Measurements from ENCODE around the gene LSM8. TPM values are rescaled to one million over a fixed set of nuclear protein-coding genes. Genes with fewer than 3 reads are reported as not detected.
A peak's percentile ranks its signal among the peaks of the same experiment; 100 is the strongest.

Gene LSM8
- total and polyA plus RNA-seq, 7 experiments from 2014 or later, result 29.8 to 65.8 (median 44.7) TPM

DNA sequence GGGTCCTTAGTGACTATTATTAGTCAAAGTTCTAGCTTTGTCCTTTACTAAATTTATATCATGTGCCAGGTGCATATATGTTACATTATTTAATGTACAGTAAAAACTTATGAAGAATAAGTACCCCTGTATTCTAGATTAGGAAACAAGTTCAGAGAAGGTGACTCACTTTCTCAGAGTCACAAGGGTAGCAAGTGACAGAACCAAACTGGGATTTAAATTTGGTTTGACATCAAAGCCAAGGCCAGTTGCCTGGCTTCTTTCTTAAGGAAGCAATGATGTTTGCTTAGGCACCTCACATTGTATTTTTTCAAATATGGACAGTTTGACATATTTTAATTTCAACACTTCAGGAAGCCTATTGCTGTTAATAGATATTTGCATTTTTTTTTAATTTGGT lies 2.5 kb downstream of the LSM8 start:
- Histone ChIP-seq H3K36me3 (ENCODE audit: control insufficient read depth in 2 of 3, insufficient read depth in 3 of 3, low read length in 3 of 3) (peaks cover 0 to 10% (median 5%) of the 10 kb centered on the region in 3 experiments), H3K27me3 (ENCODE audit: control insufficient read depth in 2 of 2, insufficient read depth in 2 of 2, low read length in 2 of 2) (no peaks in the 10 kb centered on the region), H3K27ac (ENCODE audit: low read depth, low read length) (no peak overlapping the region), H3K9me3 (ENCODE audit: control insufficient read depth in 2 of 3, low read length in 3 of 3) (no peaks in the 10 kb centered on the region), H3K4me3 (ENCODE audit: low read length) (no peak overlapping the region), H3K4me1 (ENCODE audit: control insufficient read depth in 2 of 2, insufficient read depth in 2 of 2, low read length in 2 of 2) (peaks cover 21 to 31% of the 10 kb centered on the region in 2 donors)
- H3K4me1 Mint-ChIP-seq, result peaks cover 20 to 65% (median 57%) of the 10 kb centered on the region in 7 donors
- DNase-seq (no peak), ATAC-seq (no peak)
- H3K9me3 Mint-ChIP-seq, result peaks cover 0 to 5% (median 0%) of the 10 kb centered on the region in 11 donors
- H3K36me3 Mint-ChIP-seq, result peaks cover 4 to 16% (median 8%) of the 10 kb centered on the region in 5 donors
- peak overlapping the region in 2 of 9 donors; percentile 53 to 64 for H3K27ac Mint-ChIP-seq
- peaks cover 0 to 3% (median 0%) of the 10 kb centered on the region in 5 donors for H3K27me3 Mint-ChIP-seq
- peak overlapping the region in 9 of 10 donors; percentile 50 to 99 (median 92) for H3K4me3 Mint-ChIP-seq
- ChIA-PET CTCF (interaction anchor here (1.7 kb wide), 1 partner anchor 13 kb away, joined by 3 read pairs; no protein-coding TSS in a partner anchor), POLR2A (no interaction called here)
- intact Hi-C loops (cut with micrococcal nuclease), result no loop called here

DNA sequence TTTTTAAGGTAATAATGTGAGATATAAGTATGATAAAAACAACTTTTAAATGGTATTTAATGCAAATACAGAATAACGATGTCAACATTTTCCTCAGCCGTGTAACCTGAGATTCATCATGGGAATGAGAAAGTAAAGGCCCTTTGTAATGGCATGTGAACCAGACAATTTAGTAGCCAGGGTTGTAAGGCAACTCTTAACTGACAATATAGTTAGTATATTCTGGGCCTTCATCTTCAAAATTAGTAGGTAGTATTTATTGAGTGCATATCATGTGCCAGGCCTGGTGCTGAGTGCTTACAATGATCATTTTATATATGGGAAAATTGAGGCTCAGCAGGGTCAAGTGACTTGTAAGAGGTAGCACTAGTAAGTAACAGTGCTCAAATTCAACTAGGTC lies 10.6 kb downstream of the LSM8 start:
- POLR2A ChIA-PET, result no interaction called here
- intact Hi-C loops (cut with micrococcal nuclease), result no loop called here

DNA sequence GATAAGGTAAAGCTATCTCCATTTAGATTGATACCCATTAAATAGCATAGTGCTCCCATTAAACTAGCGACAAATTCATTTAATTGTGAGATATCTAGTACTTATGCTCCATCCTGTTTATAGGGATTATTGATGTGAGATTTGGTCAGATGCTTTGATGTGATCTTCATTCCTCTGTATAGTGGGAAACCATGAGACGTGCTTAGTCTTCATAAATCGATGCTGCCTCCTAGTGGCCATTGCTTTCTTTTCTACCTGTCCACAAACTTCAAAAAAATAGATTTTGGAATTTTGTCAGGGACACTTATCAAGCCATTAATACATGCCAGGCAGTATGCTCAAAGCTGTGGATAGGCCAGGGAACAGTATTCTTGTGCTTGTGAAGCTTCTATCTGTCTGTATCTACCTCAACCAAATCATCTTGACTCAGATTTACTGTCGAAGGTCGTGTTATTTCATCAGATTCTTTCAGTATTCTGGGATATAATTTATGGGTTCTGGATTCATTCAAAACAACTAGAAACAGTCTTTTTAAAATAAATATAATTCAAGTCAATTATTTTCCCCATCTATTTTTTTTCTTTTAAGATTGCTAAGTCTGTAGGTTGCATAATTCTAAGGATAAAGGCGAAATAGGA lies 12.0 kb downstream of the LSM8 start:
- Mint-ChIP-seq H3K27ac (peak overlapping the region in 6 of 9 donors; percentile 1 to 81 (median 40)), H3K9me3 (peaks cover 0 to 1% (median 0%) of the 10 kb centered on the region in 11 donors), H3K27me3 (no peaks in the 10 kb centered on the region), H3K36me3 (peaks cover 0 to 8% (median 3%) of the 10 kb centered on the region in 5 donors), H3K4me1 (peaks cover 0 to 12% (median 5%) of the 10 kb centered on the region in 7 donors), H3K4me3 (no peak overlapping the region)
- intact Hi-C loops (cut with micrococcal nuclease), result loop anchor here (1.0 to 2.0 kb wide), 4 partner anchors 12 to 737 kb away; partner anchors contain the start of gene LSM8 (in 2 of the 2)
- H3K4me1 ChIP-seq (ENCODE audit: control insufficient read depth in 2 of 2, insufficient read depth in 2 of 2, low read length in 2 of 2), result no peaks in the 10 kb centered on the region
- CTCF ChIA-PET, result interaction anchor here (0.6 to 1.8 kb wide), 2 partner anchors 10 to 535 kb away, joined by 3 to 6 read pairs; no protein-coding TSS in a partner anchor
- H3K4me3 ChIP-seq (ENCODE audit: low read length), result no peak overlapping the region
- POLR2A ChIA-PET, result no interaction called here
- H3K27me3 ChIP-seq (ENCODE audit: control insufficient read depth in 2 of 2, insufficient read depth in 2 of 2, low read length in 2 of 2), result no peaks in the 10 kb centered on the region
- H3K36me3 ChIP-seq (ENCODE audit: control insufficient read depth in 2 of 3, insufficient read depth in 3 of 3, low read length in 3 of 3), result peaks cover 3 to 5% (median 4%) of the 10 kb centered on the region in 3 experiments
- peak in 8 of 9 donors; percentile 14 to 56 (median 43) for DNase-seq
- no peaks in the 10 kb centered on the region for H3K9me3 ChIP-seq (ENCODE audit: control insufficient read depth in 2 of 3, low read length in 3 of 3)
- ATAC-seq, result peak; percentile 86
- H3K27ac ChIP-seq (ENCODE audit: low read depth, low read length), result no peak overlapping the region

More for the DNA sequence above, 10.6 kb downstream of the LSM8 start:
- Mint-ChIP-seq H3K36me3 (peaks cover 0 to 8% (median 5%) of the 10 kb centered on the region in 5 donors), H3K27me3 (no peaks in the 10 kb centered on the region), H3K4me3 (no peak overlapping the region), H3K9me3 (peaks cover 0 to 1% (median 0%) of the 10 kb centered on the region in 11 donors), H3K4me1 (peaks cover 0 to 16% (median 6%) of the 10 kb centered on the region in 7 donors), H3K27ac (peak overlapping the region in 4 of 9 donors; percentile 5 to 45 (median 37))
- H3K4me1 ChIP-seq (ENCODE audit: control insufficient read depth in 2 of 2, insufficient read depth in 2 of 2, low read length in 2 of 2), result no peaks in the 10 kb centered on the region
- DNase-seq (no peak), ATAC-seq (no peak)
- H3K9me3 ChIP-seq (ENCODE audit: control insufficient read depth in 2 of 3, low read length in 3 of 3), result no peaks in the 10 kb centered on the region
- H3K27ac ChIP-seq (ENCODE audit: low read depth, low read length), result peak overlapping the region; percentile 1
- CTCF ChIA-PET, result interaction anchor here (0.6 to 1.8 kb wide), 2 partner anchors 12 to 525 kb away, joined by 3 to 6 read pairs; no protein-coding TSS in a partner anchor
- no peaks in the 10 kb centered on the region for H3K27me3 ChIP-seq (ENCODE audit: control insufficient read depth in 2 of 2, insufficient read depth in 2 of 2, low read length in 2 of 2)
- H3K36me3 ChIP-seq (ENCODE audit: control insufficient read depth in 2 of 3, insufficient read depth in 3 of 3, low read length in 3 of 3), result peaks cover 3 to 5% (median 4%) of the 10 kb centered on the region in 3 experiments
- no peak overlapping the region for H3K4me3 ChIP-seq (ENCODE audit: low read length)

DNA sequence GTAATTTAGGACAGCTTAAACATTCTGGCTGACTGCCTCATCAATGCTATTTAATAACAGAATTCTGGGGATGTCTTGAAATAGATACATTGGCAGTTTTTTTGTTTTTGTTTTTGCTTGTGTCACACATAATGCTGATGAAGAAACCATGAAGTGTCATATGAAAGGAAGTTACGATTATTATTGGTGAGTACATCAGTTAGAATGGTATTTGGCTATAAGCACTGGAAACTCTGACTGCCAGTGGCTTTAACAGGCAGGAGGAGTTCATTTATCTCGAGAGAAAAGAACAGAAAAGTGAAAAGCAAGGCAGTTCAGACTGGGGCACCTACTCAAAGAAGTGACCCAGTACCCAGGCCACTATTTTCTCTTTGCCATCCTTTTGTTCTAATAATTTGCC lies 18.1 kb downstream of the LSM8 start:
- Mint-ChIP-seq H3K27ac (no peak overlapping the region), H3K4me3 (no peak overlapping the region), H3K4me1 (no peaks in the 10 kb centered on the region), H3K27me3 (peaks cover 0 to 3% (median 0%) of the 10 kb centered on the region in 5 donors), H3K36me3 (no peaks in the 10 kb centered on the region), H3K9me3 (no peaks in the 10 kb centered on the region)
- intact Hi-C loops (cut with micrococcal nuclease), result no loop called here
- DNase-seq (no peak), ATAC-seq (no peak)
- ChIA-PET CTCF (no interaction called here), POLR2A (no interaction called here)
- no peak overlapping the region for H3K4me3 ChIP-seq (ENCODE audit: low read length)
- no peaks in the 10 kb centered on the region for H3K36me3 ChIP-seq (ENCODE audit: control insufficient read depth in 2 of 3, insufficient read depth in 3 of 3, low read length in 3 of 3)
- H3K4me1 ChIP-seq (ENCODE audit: control insufficient read depth in 2 of 2, insufficient read depth in 2 of 2, low read length in 2 of 2), result no peaks in the 10 kb centered on the region
- H3K9me3 ChIP-seq (ENCODE audit: control insufficient read depth in 2 of 3, low read length in 3 of 3), result no peaks in the 10 kb centered on the region
- no peaks in the 10 kb centered on the region for H3K27me3 ChIP-seq (ENCODE audit: control insufficient read depth in 2 of 2, insufficient read depth in 2 of 2, low read length in 2 of 2)
- no peak overlapping the region for H3K27ac ChIP-seq (ENCODE audit: low read depth, low read length)

DNA sequence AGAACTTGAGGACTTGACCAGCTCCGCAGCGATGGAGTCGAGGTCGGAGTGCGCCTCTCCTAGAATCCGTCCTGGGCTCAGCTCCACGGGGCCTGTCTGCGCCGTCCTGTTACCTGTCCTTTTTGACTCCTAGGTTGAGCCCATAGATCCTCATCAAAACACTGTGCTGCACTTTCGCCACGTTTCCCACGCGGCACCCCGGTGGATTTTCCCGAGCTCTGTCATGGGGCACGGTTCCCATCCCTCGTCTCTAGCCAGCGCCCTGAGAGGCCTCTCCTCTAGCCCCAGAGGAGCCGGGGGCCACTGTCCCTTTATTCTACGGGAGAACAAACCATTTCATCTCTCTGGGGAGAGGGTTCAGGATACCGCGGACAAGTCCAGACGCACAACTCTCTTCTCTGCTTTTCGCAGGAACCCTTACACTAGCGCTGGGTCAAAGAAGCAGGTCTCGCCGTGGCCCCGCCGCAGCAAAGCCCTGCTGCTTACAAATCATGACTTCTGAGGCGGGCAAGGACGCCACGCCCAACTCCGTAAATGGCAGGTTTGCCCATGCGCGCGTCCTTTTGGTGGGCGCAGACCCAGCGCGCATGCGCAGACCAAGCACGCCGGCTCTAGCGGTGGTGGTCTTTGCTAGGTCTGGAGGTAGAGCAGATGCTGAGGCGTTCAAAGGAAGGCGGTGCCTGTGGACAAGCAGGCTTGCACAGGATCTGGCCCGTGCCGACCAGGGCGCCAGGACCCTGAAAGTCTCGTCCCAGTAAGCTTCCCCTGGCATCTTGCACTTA lies 30.3 kb downstream of the LSM8 start:
- Histone ChIP-seq H3K36me3 (ENCODE audit: control insufficient read depth in 2 of 3, insufficient read depth in 3 of 3, low read length in 3 of 3) (no peaks in the 10 kb centered on the region), H3K4me3 (ENCODE audit: low read length) (peak overlapping the region; percentile 62), H3K27me3 (ENCODE audit: control insufficient read depth in 2 of 2, insufficient read depth in 2 of 2, low read length in 2 of 2) (no peaks in the 10 kb centered on the region), H3K4me1 (ENCODE audit: control insufficient read depth in 2 of 2, insufficient read depth in 2 of 2, low read length in 2 of 2) (peaks cover 3 to 4% of the 10 kb centered on the region in 2 donors), H3K27ac (ENCODE audit: low read depth, low read length) (peak overlapping the region; percentile 38), H3K9me3 (ENCODE audit: control insufficient read depth in 2 of 3, low read length in 3 of 3) (no peaks in the 10 kb centered on the region)
- H3K4me3 Mint-ChIP-seq, result peak overlapping the region; percentile 73 to 93 (median 90)
- DNase-seq (peak; percentile 45 to 85 (median 57)), ATAC-seq (peak; percentile 85)
- POLR2A ChIA-PET, result interaction anchor here (0.7 to 0.8 kb wide), 2 partner anchors 8 to 26 kb away, joined by 3 read pairs; no protein-coding TSS in a partner anchor
- CTCF ChIA-PET, result no interaction called here
- peaks cover 0 to 3% (median 0%) of the 10 kb centered on the region in 11 donors for H3K9me3 Mint-ChIP-seq
- H3K27me3 Mint-ChIP-seq, result peaks cover 6 to 45% (median 20%) of the 10 kb centered on the region in 5 donors
- intact Hi-C loops (cut with micrococcal nuclease), result loop anchor here in 1 of 2 donors (1.0 kb wide), 1 partner anchor 30 kb away; the partner anchor contains the start of gene LSM8
- no peaks in the 10 kb centered on the region for H3K36me3 Mint-ChIP-seq
- peak overlapping the region in 8 of 9 donors; percentile 53 to 94 (median 82) for H3K27ac Mint-ChIP-seq
- peaks cover 8 to 19% (median 12%) of the 10 kb centered on the region in 7 donors for H3K4me1 Mint-ChIP-seq

DNA sequence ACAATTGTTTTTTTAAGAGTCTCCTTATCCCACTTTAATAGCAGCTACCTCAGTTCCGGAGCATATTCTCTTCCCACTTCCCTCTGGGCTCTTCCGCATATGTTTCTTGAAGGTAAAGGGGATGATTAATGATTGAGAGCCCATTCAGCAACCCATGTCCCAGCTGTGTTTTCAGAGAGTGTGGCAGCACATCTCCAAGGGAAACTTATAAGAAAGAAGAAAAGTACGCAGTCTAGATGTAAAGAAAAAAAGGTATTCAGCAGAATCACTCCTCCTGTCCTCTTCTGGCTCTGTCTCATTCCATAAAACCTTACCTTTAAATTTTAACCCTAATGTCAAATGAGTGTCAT lies 30.8 kb downstream of the LSM8 start:
- peaks cover 3 to 4% of the 10 kb centered on the region in 2 donors for H3K4me1 ChIP-seq (ENCODE audit: control insufficient read depth in 2 of 2, insufficient read depth in 2 of 2, low read length in 2 of 2)
- no peaks in the 10 kb centered on the region for H3K9me3 ChIP-seq (ENCODE audit: control insufficient read depth in 2 of 3, low read length in 3 of 3)
- Mint-ChIP-seq H3K4me1 (peaks cover 8 to 19% (median 12%) of the 10 kb centered on the region in 7 donors), H3K9me3 (peaks cover 0 to 3% (median 0%) of the 10 kb centered on the region in 11 donors), H3K27ac (peak overlapping the region in 8 of 9 donors; percentile 53 to 94 (median 82)), H3K27me3 (peaks cover 6 to 45% (median 20%) of the 10 kb centered on the region in 5 donors), H3K36me3 (no peaks in the 10 kb centered on the region), H3K4me3 (peak overlapping the region; percentile 73 to 93 (median 90))
- H3K27ac ChIP-seq (ENCODE audit: low read depth, low read length), result no peak overlapping the region
- H3K4me3 ChIP-seq (ENCODE audit: low read length), result peak overlapping the region; percentile 62
- H3K27me3 ChIP-seq (ENCODE audit: control insufficient read depth in 2 of 2, insufficient read depth in 2 of 2, low read length in 2 of 2), result no peaks in the 10 kb centered on the region
- CTCF ChIA-PET, result no interaction called here
- DNase-seq (no peak), ATAC-seq (no peak)
- H3K36me3 ChIP-seq (ENCODE audit: control insufficient read depth in 2 of 3, insufficient read depth in 3 of 3, low read length in 3 of 3), result no peaks in the 10 kb centered on the region
- intact Hi-C loops (cut with micrococcal nuclease), result loop anchor here in 1 of 2 donors (1.0 kb wide), 1 partner anchor 31 kb away; the partner anchor contains the start of gene LSM8
- POLR2A ChIA-PET, result interaction anchor here (0.8 kb wide), 1 partner anchor 27 kb away, joined by 3 read pairs; no protein-coding TSS in a partner anchor

Data from naive thymus-derived CD4-positive, alpha-beta T cell (primary cell).